Measurements from ENCODE around the gene SPSB4. TPM values are rescaled to one million over a fixed set of nuclear protein-coding genes. Genes with fewer than 3 reads are reported as not detected.

The SPSB4 gene
- total RNA-seq, 2 donors from 2014 or later: 7.5 to 8.2 TPM

GRCh38 chr3:141122455-141123030 lies 71.4 kb downstream of the SPSB4 start:
- no peak overlapping the region for H3K27ac Mint-ChIP-seq
- Histone ChIP-seq H3K9me3 (ENCODE audit: control insufficient read depth, low read length) (no peaks in the 10 kb centered on the region), H3K4me3 (ENCODE audit: low read length) (no peak overlapping the region), H3K27ac (ENCODE audit: low read depth, low read length) (peak overlapping the region; percentile 80), H3K9ac (ENCODE audit: extremely low read depth, low read length, poor library complexity, severe bottlenecking) (no peak overlapping the region), H3K27me3 (ENCODE audit: control insufficient read depth, insufficient read depth, low read length, poor library complexity, severe bottlenecking) (no peaks in the 10 kb centered on the region), H3K4me1 (ENCODE audit: control insufficient read depth, insufficient read depth, low read length) (peaks cover 4% of the 10 kb centered on the region), H3K36me3 (ENCODE audit: control insufficient read depth, insufficient read depth, low read length) (no peaks in the 10 kb centered on the region)
- no peak for TF ChIP-seq CTCF (conservative IDR thresholded peaks at IDR 0.05)
- DNase-seq: no peak
- WGBS, 2 experiments (ENCODE audit: insufficient coverage in 1 of 2, insufficient read length in 1 of 2): 83 to 89% methylated on average over 15 to 16 of the region's 16 CpGs
- H3K9me3 Mint-ChIP-seq: peaks cover 3% of the 10 kb centered on the region
- no peaks in the 10 kb centered on the region for H3K36me3 Mint-ChIP-seq (ENCODE audit: low read depth)
- H3K27me3 Mint-ChIP-seq (ENCODE audit: insufficient read depth): peaks cover 4% of the 10 kb centered on the region
- H3K4me1 Mint-ChIP-seq: no peaks in the 10 kb centered on the region
- no peak overlapping the region for H3K4me3 Mint-ChIP-seq

- no peak for TF ChIP-seq CTCF (conservative IDR thresholded peaks at IDR 0.05)
- Histone ChIP-seq H3K36me3 (ENCODE audit: control insufficient read depth, insufficient read depth, low read length) (no peaks in the 10 kb centered on the region), H3K9me3 (ENCODE audit: control insufficient read depth, low read length) (no peaks in the 10 kb centered on the region), H3K27ac (ENCODE audit: low read depth, low read length) (no peak overlapping the region), H3K9ac (ENCODE audit: extremely low read depth, low read length, poor library complexity, severe bottlenecking) (no peak overlapping the region), H3K4me1 (ENCODE audit: control insufficient read depth, insufficient read depth, low read length) (peaks cover 4% of the 10 kb centered on the region), H3K27me3 (ENCODE audit: control insufficient read depth, insufficient read depth, low read length, poor library complexity, severe bottlenecking) (no peaks in the 10 kb centered on the region), H3K4me3 (ENCODE audit: low read length) (no peak overlapping the region)
- Mint-ChIP-seq H3K9me3 (peaks cover 2% of the 10 kb centered on the region), H3K4me1 (no peaks in the 10 kb centered on the region), H3K27ac (no peak overlapping the region), H3K36me3 (ENCODE audit: low read depth) (no peaks in the 10 kb centered on the region), H3K4me3 (no peak overlapping the region), H3K27me3 (ENCODE audit: insufficient read depth) (peaks cover 4% of the 10 kb centered on the region)
- WGBS, 2 experiments (ENCODE audit: insufficient coverage in 1 of 2, insufficient read length in 1 of 2): 95 to 96% methylated on average over 2 to 4 of the region's 4 CpGs
- DNase-seq: no peak
Observed at GRCh38 chr3:141123677-141124410, 72.7 kb downstream of the SPSB4 start.

GRCh38 chr3:141124715-141125114 lies 73.6 kb downstream of the SPSB4 start:
- no peak for DNase-seq
- H3K27me3 Mint-ChIP-seq (ENCODE audit: insufficient read depth): peaks cover 4% of the 10 kb centered on the region
- no peaks in the 10 kb centered on the region for H3K27me3 ChIP-seq (ENCODE audit: control insufficient read depth, insufficient read depth, low read length, poor library complexity, severe bottlenecking)
- no peak overlapping the region for H3K4me3 Mint-ChIP-seq
- H3K36me3 Mint-ChIP-seq (ENCODE audit: low read depth): no peaks in the 10 kb centered on the region
- no peak overlapping the region for H3K27ac ChIP-seq (ENCODE audit: low read depth, low read length)
- no peaks in the 10 kb centered on the region for H3K9me3 ChIP-seq (ENCODE audit: control insufficient read depth, low read length)
- no peak overlapping the region for H3K27ac Mint-ChIP-seq
- peaks cover 4% of the 10 kb centered on the region for H3K4me1 ChIP-seq (ENCODE audit: control insufficient read depth, insufficient read depth, low read length)
- no peak for TF ChIP-seq CTCF (conservative IDR thresholded peaks at IDR 0.05)
- H3K9ac ChIP-seq (ENCODE audit: extremely low read depth, low read length, poor library complexity, severe bottlenecking): no peak overlapping the region
- no peak overlapping the region for H3K4me3 ChIP-seq (ENCODE audit: low read length)
- 54 to 80% methylated on average over 1 to 5 of the region's 5 CpGs for WGBS, 2 experiments (ENCODE audit: insufficient coverage in 1 of 2, insufficient read length in 1 of 2)
- no peaks in the 10 kb centered on the region for H3K36me3 ChIP-seq (ENCODE audit: control insufficient read depth, insufficient read depth, low read length)
- H3K9me3 Mint-ChIP-seq: peaks cover 2% of the 10 kb centered on the region
- no peaks in the 10 kb centered on the region for H3K4me1 Mint-ChIP-seq
